Natural killer cell (primary cell): ENCODE data around the gene NUCB2. TPM values are rescaled to one million over a fixed set of nuclear protein-coding genes. Genes with fewer than 3 reads are reported as not detected.

Experiments
- ATAC-seq, 3 donors: fragments of 150-1000 bp in 2 of 3; fragments of 200-7000 bp in 1 of 3; cut with Tn5 transposase; 1 replicate in 1 of 3; 2 replicates in 2 of 3; pipeline ENCODE4 v1.10.0; 2021; ENCODE audit warnings: mild to moderate bottlenecking in 2 of 3, moderate library complexity in 2 of 3
- DNase-seq, 2 donors: peaks; one replicate each; pipeline versions ENCODE4 v3.0.0 to v3.0.0-alpha.2; 2013 to 2021; ENCODE audit warnings: mixed read lengths in 1 of 2
- H3K27ac ChIP-seq: one replicate; pipeline ENCODE4 v1.5.1; 2013; ENCODE audit warnings: mild to moderate bottlenecking, low read length
- H3K27me3 ChIP-seq: one replicate; pipeline ENCODE4 v1.6.1; 2013; ENCODE audit warnings: low read length; ENCODE audit not compliant: control insufficient read depth, insufficient read depth
- H3K36me3 ChIP-seq: one replicate; pipeline ENCODE4 v1.6.1; 2013; ENCODE audit warnings: low read length; ENCODE audit not compliant: control insufficient read depth, insufficient read depth
- H3K4me1 ChIP-seq: one replicate; pipeline ENCODE4 v1.6.1; 2013; ENCODE audit warnings: low read length; ENCODE audit not compliant: control insufficient read depth, insufficient read depth
- H3K4me3 ChIP-seq: one replicate; pipeline ENCODE4 v1.5.1; 2013; ENCODE audit warnings: low read length
- H3K9me3 ChIP-seq: one replicate; pipeline ENCODE4 v1.6.1; 2013; ENCODE audit warnings: low read length; ENCODE audit not compliant: control insufficient read depth, insufficient read depth
- H3K27ac Mint-ChIP-seq, 2 donors: one replicate each; pipeline ENCODE4 v1.8.0; 2022; ENCODE audit warnings: mild to moderate bottlenecking in 2 of 2, mixed read lengths in 2 of 2, moderate library complexity in 1 of 2
- H3K27me3 Mint-ChIP-seq, 2 donors: one replicate each; pipeline ENCODE4 v1.8.0; 2022; ENCODE audit warnings: low read depth in 2 of 2, mixed read lengths in 2 of 2
- H3K36me3 Mint-ChIP-seq: one replicate; pipeline ENCODE4 v1.8.0; 2022; ENCODE audit warnings: mixed read lengths
- H3K4me1 Mint-ChIP-seq, 2 donors: one replicate each; pipeline ENCODE4 v1.8.0; 2022; ENCODE audit warnings: mixed read lengths in 2 of 2
- H3K4me3 Mint-ChIP-seq: one replicate; pipeline ENCODE4 v1.8.0; 2022; ENCODE audit warnings: mild to moderate bottlenecking, moderate library complexity, mixed read lengths
- H3K9me3 Mint-ChIP-seq, 2 donors: one replicate each; pipeline ENCODE4 v1.8.0; 2022; ENCODE audit warnings: mixed read lengths in 2 of 2
- CTCF ChIP-seq: fragments of 200-600 bp; IDR thresholded peaks from one replicate; pipeline ENCODE4 v1.8.0; 2022; ENCODE audit warnings: antibody characterized with exemption
- WGBS: methylation state at CpG from one replicate; pipeline ENCODE4 v1.1.7; 2013; ENCODE audit warnings: missing lambda C conversion rate; ENCODE audit not compliant: insufficient coverage; 5-methylcytosine and 5-hydroxymethylcytosine counted together
- intact Hi-C: fragments of 100-400 bp; cut with micrococcal nuclease; formaldehyde crosslinking; loops from one replicate; pipeline ENCODE4 v1.14.2; 2022
- total RNA-seq, 4 donors: library from RNA; stranded (reverse); fragments of 120-200 nt in 1 of 4; gene quantifications; one replicate each; pipeline versions ENCODE4 v1.2.3 to v1.2.4, GENCODE V29; 2013 to 2022

Gene NUCB2
- total RNA-seq, 3 donors from 2014 or later (not counting 1 experiment from before 2014, with no cell fraction given): 70.7 to 101 (median 81.4) TPM

- 84% methylated on average over 5 of the region's 5 CpGs for WGBS
- Histone ChIP-seq H3K27me3 (no peaks in the 10 kb centered on the region), H3K27ac (no peak overlapping the region), H3K4me3 (no peak overlapping the region), H3K36me3 (peaks cover 11% of the 10 kb centered on the region), H3K4me1 (no peaks in the 10 kb centered on the region), H3K9me3 (peaks cover 33% of the 10 kb centered on the region)
- H3K9me3 Mint-ChIP-seq: peaks cover 8 to 16% of the 10 kb centered on the region in 2 donors
- no peak for TF ChIP-seq CTCF
- no peak overlapping the region for H3K27ac Mint-ChIP-seq
- peaks cover 24% of the 10 kb centered on the region for H3K36me3 Mint-ChIP-seq
- DNase-seq (no peak), ATAC-seq (no peak)
- H3K4me1 Mint-ChIP-seq: no peaks in the 10 kb centered on the region
- no peak overlapping the region for H3K4me3 Mint-ChIP-seq
- no peaks in the 10 kb centered on the region for H3K27me3 Mint-ChIP-seq
- intact Hi-C loops: no loop called here
These were observed 99.0 kb downstream of the NUCB2 start for GRCh38 chr11:17375547-17375946.

GRCh38 chr11:17376493-17376892, 100.0 kb downstream of the NUCB2 start:
- peaks cover 8% of the 10 kb centered on the region for H3K36me3 ChIP-seq
- no peak for DNase-seq
- Mint-ChIP-seq H3K27ac (no peak overlapping the region), H3K4me3 (no peak overlapping the region), H3K4me1 (no peaks in the 10 kb centered on the region), H3K27me3 (no peaks in the 10 kb centered on the region), H3K36me3 (peaks cover 14% of the 10 kb centered on the region), H3K9me3 (peaks cover 3 to 10% of the 10 kb centered on the region in 2 donors)
- peaks cover 25% of the 10 kb centered on the region for H3K9me3 ChIP-seq
- no peak for TF ChIP-seq CTCF
- no peaks in the 10 kb centered on the region for H3K4me1 ChIP-seq
- WGBS: 89% methylated on average over 2 of the region's 3 CpGs
- H3K4me3 ChIP-seq: no peak overlapping the region
- intact Hi-C loops: no loop called here
- no peak overlapping the region for H3K27ac ChIP-seq
- no peak for ATAC-seq
- no peaks in the 10 kb centered on the region for H3K27me3 ChIP-seq

GRCh38 chr11:17378655-17379054, 102.1 kb downstream of the NUCB2 start:
- H3K4me3 ChIP-seq: no peak overlapping the region
- H3K4me1 ChIP-seq: no peaks in the 10 kb centered on the region
- H3K9me3 Mint-ChIP-seq: no peaks in the 10 kb centered on the region
- no peak for ATAC-seq
- H3K4me1 Mint-ChIP-seq: no peaks in the 10 kb centered on the region
- no peaks in the 10 kb centered on the region for H3K36me3 ChIP-seq
- H3K27ac Mint-ChIP-seq: no peak overlapping the region
- no peaks in the 10 kb centered on the region for H3K27me3 ChIP-seq
- H3K9me3 ChIP-seq: peaks cover 3% of the 10 kb centered on the region
- H3K4me3 Mint-ChIP-seq: no peak overlapping the region
- H3K27ac ChIP-seq: no peak overlapping the region
- no peaks in the 10 kb centered on the region for H3K27me3 Mint-ChIP-seq
- TF ChIP-seq CTCF: no peak
- WGBS: 86% methylated on average over 2 of the region's 2 CpGs
- H3K36me3 Mint-ChIP-seq: no peaks in the 10 kb centered on the region
- intact Hi-C loops: no loop called here
- no peak for DNase-seq

- no peak overlapping the region for H3K4me3 Mint-ChIP-seq
- H3K9me3 ChIP-seq: no peaks in the 10 kb centered on the region
- no peak overlapping the region for H3K27ac ChIP-seq
- DNase-seq: no peak
- no peaks in the 10 kb centered on the region for H3K4me1 Mint-ChIP-seq
- 90% methylated on average over 7 of the region's 7 CpGs for WGBS
- H3K27ac Mint-ChIP-seq: no peak overlapping the region
- TF ChIP-seq CTCF: no peak
- no peak for ATAC-seq
- intact Hi-C loops: no loop called here
- H3K27me3 Mint-ChIP-seq: no peaks in the 10 kb centered on the region
- no peak overlapping the region for H3K4me3 ChIP-seq
- no peaks in the 10 kb centered on the region for H3K36me3 ChIP-seq
- H3K4me1 ChIP-seq: no peaks in the 10 kb centered on the region
- H3K27me3 ChIP-seq: no peaks in the 10 kb centered on the region
- H3K36me3 Mint-ChIP-seq: no peaks in the 10 kb centered on the region
- no peaks in the 10 kb centered on the region for H3K9me3 Mint-ChIP-seq
These were observed 103.0 kb downstream of the NUCB2 start for GRCh38 chr11:17379383-17380180.
